GM12878 (cell line): ENCODE results near the gene KLF12. TPM values are rescaled to one million over a fixed set of nuclear protein-coding genes. Genes with fewer than 3 reads are reported as not detected.

Experiments used
- ATAC-seq: fragments of 200-7000 bp; cut with Tn5 transposase; 3 replicates; pipeline ENCODE4 v1.9.1; 2020; ENCODE audit warnings: mild to moderate bottlenecking, moderate library complexity
- BruUV-seq: library from RNA; stranded (reverse); fragments of 400-500 nt; replicated peaks from 2 replicates; lab custom pipeline; 2021; lab: Mats Ljungman, UMichigan
- CTCF ChIA-PET: fragments of 300-600 bp; sonication (Branson Sonifier 250); formaldehyde crosslinking; extraction: SDS; loops from one replicate; lab custom pipeline; 2021; ENCODE audit warnings: inconsistent platforms; lab: Yijun Ruan, JAX
- POLR2A ChIA-PET: fragments of 350-600 bp; formaldehyde crosslinking; extraction: SDS; loops from one replicate; lab custom pipeline; 2021; ENCODE audit warnings: inconsistent platforms; lab: Charles Lee
- RAD21 ChIA-PET: fragments of 300-600 bp; sonication (Branson Sonifier 250); formaldehyde crosslinking; loops from one replicate; lab custom pipeline; 2023; ENCODE audit warnings: antibody characterized with exemption; ENCODE audit not compliant: unreplicated experiment; lab: Charles Lee
- SMC1A ChIA-PET: fragments of 300-600 bp; sonication (Branson Sonifier 250); formaldehyde crosslinking; loops from one replicate; lab custom pipeline; 2023; ENCODE audit not compliant: unreplicated experiment, uncharacterized antibody; lab: Charles Lee
- DNase-seq: peaks from one replicate; pipeline ENCODE4 v3.0.0-alpha.2; 2011; ENCODE audit warnings: low read depth, low spot score
- FAIRE-seq: peaks from 3 replicates; lab custom pipeline; 2011; peaks lifted over from hg19 to GRCh38; lab: Jason Lieb, UNC
- H2AFZ ChIP-seq: 2 replicates; pipeline ENCODE4 v1.6.0; 2011; ENCODE audit warnings: low read depth, low read length, control low read depth; ENCODE audit not compliant: control insufficient read depth
- H3K27ac ChIP-seq: 2 replicates; pipeline ENCODE4 v1.5.1; 2011; ENCODE audit warnings: control low read depth; ENCODE audit not compliant: control insufficient read depth, insufficient read depth
- H3K27me3 ChIP-seq, 2 experiments: replicated peaks in 1 of 2; 2 replicates each; pipeline versions ENCODE4 v1.6.0 to v1.6.1; 2011; ENCODE audit warnings: low read length in 1 of 2; ENCODE audit not compliant: control insufficient read depth in 2 of 2, insufficient read depth in 2 of 2
- H3K36me3 ChIP-seq, 2 experiments: 2 replicates each; pipeline ENCODE4 v1.5.1; 2011; ENCODE audit warnings: low read length in 1 of 2; ENCODE audit not compliant: control insufficient read depth in 2 of 2, insufficient read depth in 2 of 2
- H3K4me1 ChIP-seq: 2 replicates; pipeline ENCODE4 v1.6.1; 2011; ENCODE audit warnings: mild to moderate bottlenecking, low read length, moderate library complexity, mixed read lengths; ENCODE audit not compliant: control insufficient read depth, insufficient read depth
- H3K4me2 ChIP-seq: 2 replicates; pipeline ENCODE4 v1.6.0; 2011; ENCODE audit warnings: control low read depth; ENCODE audit not compliant: control insufficient read depth, insufficient read depth
- H3K4me3 ChIP-seq: fragments of 200-600 bp; sonication (generic); 2 replicates; pipeline ENCODE4 v1.5.1; 2016
- H3K79me2 ChIP-seq: 2 replicates; pipeline ENCODE4 v1.6.0; 2011; ENCODE audit warnings: low read length; ENCODE audit not compliant: control insufficient read depth, insufficient read depth
- H3K9ac ChIP-seq: 2 replicates; pipeline ENCODE4 v1.8.0; 2011; ENCODE audit warnings: low read length, control low read depth, mixed read lengths; ENCODE audit not compliant: control insufficient read depth, insufficient read depth
- H3K9me3 ChIP-seq: replicated peaks from 3 replicates; pipeline ENCODE4 v1.5.1; 2011; ENCODE audit warnings: mild to moderate bottlenecking, low read length; ENCODE audit not compliant: control insufficient read depth, insufficient read depth
- H4K20me1 ChIP-seq: 2 replicates; pipeline ENCODE4 v1.6.0; 2011; ENCODE audit not compliant: control insufficient read depth, insufficient read depth
- BHLHE40 ChIP-seq, 2 experiments: fragments of 450-650 bp in 1 of 2; IDR thresholded peaks; 2 replicates each; pipeline ENCODE4 v1.6.1; 2011 to 2017; ENCODE audit warnings: low read depth in 2 of 2, borderline replicate concordance in 1 of 2, improper control_type of control experiment in 1 of 2, low read length in 1 of 2, mild to moderate bottlenecking in 1 of 2
- ETV6 ChIP-seq, 2 experiments: fragments of 450-650 bp in 1 of 2; IDR thresholded peaks in 1 of 2; conservative IDR thresholded peaks in 1 of 2; 2 replicates each; pipeline ENCODE4 v1.6.1; 2014; ENCODE audit warnings: antibody characterized with exemption in 1 of 2, borderline replicate concordance in 1 of 2, low read depth in 1 of 2, mild to moderate bottlenecking in 1 of 2, moderate library complexity in 1 of 2
- FOXK2 ChIP-seq: fragments of 450-650 bp; IDR thresholded peaks from 2 replicates; pipeline ENCODE4 v1.6.1; 2017; ENCODE audit warnings: mild to moderate bottlenecking, moderate library complexity
- GATAD2B ChIP-seq: fragments of 450-650 bp; conservative IDR thresholded peaks from 2 replicates; pipeline ENCODE4 v1.6.1; 2017; ENCODE audit warnings: low read depth, mild to moderate bottlenecking, moderate library complexity
- HCFC1 ChIP-seq: fragments of 150-350 bp; IDR thresholded peaks from 2 replicates; pipeline ENCODE4 v1.6.1; 2014; ENCODE audit warnings: low read length
- IKZF1 ChIP-seq: fragments of 450-650 bp; conservative IDR thresholded peaks from 2 replicates; pipeline ENCODE4 v1.6.1; 2017; ENCODE audit warnings: antibody characterized with exemption, mild to moderate bottlenecking
- IKZF2 ChIP-seq, 2 experiments: fragments of 450-650 bp; IDR thresholded peaks; 2 replicates each; pipeline ENCODE4 v1.6.1; 2017; ENCODE audit warnings: mild to moderate bottlenecking in 2 of 2, moderate library complexity in 2 of 2
- NR2F1 ChIP-seq: fragments of 450-650 bp; conservative IDR thresholded peaks from 2 replicates; pipeline ENCODE4 v1.6.1; 2017; ENCODE audit warnings: mild to moderate bottlenecking
- NRF1 ChIP-seq: conservative IDR thresholded peaks from 2 replicates; pipeline ENCODE4 v1.6.1; 2011; ENCODE audit warnings: mild to moderate bottlenecking, low read depth, low read length, improper control_type of control experiment
- POLR2AphosphoS5 ChIP-seq: IDR thresholded peaks from 2 replicates; pipeline ENCODE4 v1.6.1; 2011; ENCODE audit warnings: mild to moderate bottlenecking, low read length, inconsistent platforms
- RAD21 ChIP-seq: IDR thresholded peaks from 2 replicates; pipeline ENCODE4 v1.6.1; 2011; ENCODE audit warnings: mild to moderate bottlenecking, low read depth, low read length, moderate library complexity; ENCODE audit not compliant: insufficient read depth
- RB1 ChIP-seq: fragments of 450-650 bp; formaldehyde crosslinking; IDR thresholded peaks from 2 replicates; pipeline ENCODE4 v1.6.1; 2017; ENCODE audit warnings: mild to moderate bottlenecking, borderline replicate concordance
- SIN3A ChIP-seq: IDR thresholded peaks from 2 replicates; pipeline ENCODE4 v1.6.1; 2012; ENCODE audit warnings: low read depth, low read length, improper control_type of control experiment
- TCF3 ChIP-seq: IDR thresholded peaks from 2 replicates; pipeline ENCODE4 v1.6.1; 2012; ENCODE audit warnings: low read depth, mild to moderate bottlenecking, low read length, borderline replicate concordance; ENCODE audit not compliant: insufficient read depth
- WGBS: methylation state at CpG from one replicate; pipeline ENCODE4 v1.1.6; 2016; ENCODE audit warnings: low lambda C conversion rate; ENCODE audit not compliant: insufficient replicate concordance, insufficient coverage; ENCODE audit errors: missing lambda C conversion rate; 5-methylcytosine and 5-hydroxymethylcytosine counted together
- in situ Hi-C: fragments of 300-500 bp; cut with MboI; formaldehyde crosslinking; loops from 9 replicates; pipeline ENCODE4 v1.14.3; 2018; ENCODE audit warnings: mixed read lengths
- intact Hi-C: fragments of 100-400 bp; cut with micrococcal nuclease; formaldehyde crosslinking; loops from one replicate; pipeline ENCODE4 v1.14.2; 2022; ENCODE audit not compliant: unreplicated experiment
- polyA plus RNA-seq, 11 experiments: library from polyadenylated mRNA; depleted of rRNA in 4 of 11; unstranded in 6 of 11; stranded (reverse) in 5 of 11; fragments of >200 nt; fragmentation: Nextera tagmentation in 4 of 11; fragmentation: Illumina TruSeq in 1 of 11; extraction: Ambion mirVana in 4 of 11; extraction: Trizol in 1 of 11; gene quantifications; 1 replicate in 1 of 11; 2 replicates in 10 of 11; pipeline versions ENCODE4 v1.2.1 to v1.2.3, GENCODE V29; 2011 to 2016; ENCODE audit warnings: inconsistent platforms in 2 of 11, missing spikeins in 2 of 11, low read depth in 1 of 11
- total RNA-seq, 4 experiments: library from RNA; depleted of rRNA in 3 of 4; stranded (reverse); fragments of >200 nt in 3 of 4; fragmentation: Illumina TruSeq in 1 of 4; extraction: Trizol in 1 of 4; gene quantifications; 2 replicates each; pipeline versions ENCODE4 v1.2.1 to v1.2.3, GENCODE V29; 2013 to 2021
- TF ChIP-seq, protein P1 (sequence below): fragments of 450-650 bp; IDR thresholded peaks from 2 replicates; pipeline ENCODE4 v1.6.1; 2017; ENCODE audit warnings: mild to moderate bottlenecking, low read depth, inconsistent platforms; ENCODE audit not compliant: poor library complexity, severe bottlenecking
- TF ChIP-seq, protein P2 (sequence below): IDR thresholded peaks from 2 replicates; pipeline ENCODE4 v1.6.1; 2011; ENCODE audit warnings: borderline replicate concordance, low read depth, mild to moderate bottlenecking, moderate library complexity, low read length; ENCODE audit not compliant: insufficient read depth, poor library complexity, severe bottlenecking

Gene KLF12
- total and polyA plus RNA-seq, 10 of the 15 experiments (the other 5 are each of a cell fraction or from before 2014, with no cell fraction given): 0.11 to 11.4 (median 0.98) TPM

GRCh38 chr13:74136084-74136658, 2.0 kb upstream of the KLF12 start (continued):
- TF ChIP-seq GATAD2B (no peak; the same call in 1 of the 2 replicates), IKZF1 (peak; percentile 43), RB1 (no peak), FOXK2 (no peak), ETV6 (conservative IDR thresholded peaks at IDR 0.05 in 1 of 2, IDR thresholded peaks at IDR 0.05 in 1 of 2; ENCODE audit: borderline replicate concordance in 1 of 2, low read depth in 1 of 2) (no peak)
- TF ChIP-seq, protein P1, sequence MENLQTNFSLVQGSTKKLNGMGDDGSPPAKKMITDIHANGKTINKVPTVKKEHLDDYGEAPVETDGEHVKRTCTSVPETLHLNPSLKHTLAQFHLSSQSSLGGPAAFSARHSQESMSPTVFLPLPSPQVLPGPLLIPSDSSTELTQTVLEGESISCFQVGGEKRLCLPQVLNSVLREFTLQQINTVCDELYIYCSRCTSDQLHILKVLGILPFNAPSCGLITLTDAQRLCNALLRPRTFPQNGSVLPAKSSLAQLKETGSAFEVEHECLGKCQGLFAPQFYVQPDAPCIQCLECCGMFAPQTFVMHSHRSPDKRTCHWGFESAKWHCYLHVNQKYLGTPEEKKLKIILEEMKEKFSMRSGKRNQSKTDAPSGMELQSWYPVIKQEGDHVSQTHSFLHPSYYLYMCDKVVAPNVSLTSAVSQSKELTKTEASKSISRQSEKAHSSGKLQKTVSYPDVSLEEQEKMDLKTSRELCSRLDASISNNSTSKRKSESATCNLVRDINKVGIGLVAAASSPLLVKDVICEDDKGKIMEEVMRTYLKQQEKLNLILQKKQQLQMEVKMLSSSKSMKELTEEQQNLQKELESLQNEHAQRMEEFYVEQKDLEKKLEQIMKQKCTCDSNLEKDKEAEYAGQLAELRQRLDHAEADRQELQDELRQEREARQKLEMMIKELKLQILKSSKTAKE: no peak
- TF ChIP-seq, all 136 proteins: peak for 6

- in situ Hi-C loops (no loop called here), intact Hi-C loops (loop anchor here (1.0 to 10.0 kb wide), 3 partner anchors 109 to 300 kb away; no protein-coding TSS in a partner anchor)
- H3K4me1 ChIP-seq: peaks cover 5% of the 10 kb centered on the region; the same call in 1 of the 2 replicates
- BruUV-seq: no TSS peak
- peak; percentile 74 for FAIRE-seq
- WGBS: 0% methylated on average over 19 of the region's 72 CpGs
- ChIA-PET CTCF (no interaction called here), SMC1A (interaction anchor here (1.3 to 2.8 kb wide), 3 partner anchors 18 to 300 kb away, joined by 5 to 11 read pairs (median 5); no protein-coding TSS in a partner anchor), RAD21 (interaction anchor here (0.7 to 2.3 kb wide), 5 partner anchors 73 to 300 kb away, joined by 3 to 10 read pairs (median 3); no protein-coding TSS in a partner anchor), POLR2A (interaction anchor here (0.5 to 1.9 kb wide), 6 partner anchors 10 to 167 kb away, joined by 3 to 6 read pairs (median 4); no protein-coding TSS in a partner anchor)
- H3K9ac ChIP-seq: peak overlapping the region; percentile 67
- peak overlapping the region; percentile 93 for H2AFZ ChIP-seq
- no peaks in the 10 kb centered on the region for H3K36me3 ChIP-seq
- peak overlapping the region; percentile 91 for H3K4me2 ChIP-seq
- peak overlapping the region; percentile 77 for H3K27ac ChIP-seq
- H4K20me1 ChIP-seq: no peaks in the 10 kb centered on the region
- DNase-seq: peak; percentile 19
- H3K79me2 ChIP-seq: peaks cover 20% of the 10 kb centered on the region
- peak overlapping the region; percentile 89 for H3K4me3 ChIP-seq
- no peaks in the 10 kb centered on the region for H3K27me3 ChIP-seq
- no peaks in the 10 kb centered on the region for H3K9me3 ChIP-seq
- ATAC-seq: peak; percentile 60
- peak; percentile 48; the same call in 1 of the 2 replicates for TF ChIP-seq SIN3A
- no peak for TF ChIP-seq RAD21
- peak; percentile 67 to 79; a peak in 3 of 4 replicates for TF ChIP-seq IKZF2 (IDR thresholded peaks at IDR 0.05)
- no peak for TF ChIP-seq POLR2AphosphoS5
- TF ChIP-seq BHLHE40 (IDR thresholded peaks at IDR 0.05; ENCODE audit: borderline replicate concordance in 1 of 2, low read depth in 2 of 2, low read length in 1 of 2): peak; percentile 45 to 51; a peak in 2 of 4 replicates
- TF ChIP-seq, protein P2, sequence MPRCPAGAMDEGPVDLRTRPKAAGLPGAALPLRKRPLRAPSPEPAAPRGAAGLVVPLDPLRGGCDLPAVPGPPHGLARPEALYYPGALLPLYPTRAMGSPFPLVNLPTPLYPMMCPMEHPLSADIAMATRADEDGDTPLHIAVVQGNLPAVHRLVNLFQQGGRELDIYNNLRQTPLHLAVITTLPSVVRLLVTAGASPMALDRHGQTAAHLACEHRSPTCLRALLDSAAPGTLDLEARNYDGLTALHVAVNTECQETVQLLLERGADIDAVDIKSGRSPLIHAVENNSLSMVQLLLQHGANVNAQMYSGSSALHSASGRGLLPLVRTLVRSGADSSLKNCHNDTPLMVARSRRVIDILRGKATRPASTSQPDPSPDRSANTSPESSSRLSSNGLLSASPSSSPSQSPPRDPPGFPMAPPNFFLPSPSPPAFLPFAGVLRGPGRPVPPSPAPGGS: no peak
- peak; percentile 90 for TF ChIP-seq TCF3
- TF ChIP-seq ETV6 (conservative IDR thresholded peaks at IDR 0.05 in 1 of 2, IDR thresholded peaks at IDR 0.05 in 1 of 2; ENCODE audit: borderline replicate concordance in 1 of 2, low read depth in 1 of 2): peak in 1 of 2 experiments; percentile 35; a peak in 1 of 4 replicates
- 0 out of 2 replicates have a peak, but pooled peaks have one; percentile 13 for TF ChIP-seq HCFC1
- TF ChIP-seq NRF1: no peak
- TF ChIP-seq NR2F1: peak; percentile 91
Observed at GRCh38 chr13:74135326-74136083, 1.3 kb upstream of the KLF12 start.
